ENCODE data around the gene TPD52L1.

DNA sequence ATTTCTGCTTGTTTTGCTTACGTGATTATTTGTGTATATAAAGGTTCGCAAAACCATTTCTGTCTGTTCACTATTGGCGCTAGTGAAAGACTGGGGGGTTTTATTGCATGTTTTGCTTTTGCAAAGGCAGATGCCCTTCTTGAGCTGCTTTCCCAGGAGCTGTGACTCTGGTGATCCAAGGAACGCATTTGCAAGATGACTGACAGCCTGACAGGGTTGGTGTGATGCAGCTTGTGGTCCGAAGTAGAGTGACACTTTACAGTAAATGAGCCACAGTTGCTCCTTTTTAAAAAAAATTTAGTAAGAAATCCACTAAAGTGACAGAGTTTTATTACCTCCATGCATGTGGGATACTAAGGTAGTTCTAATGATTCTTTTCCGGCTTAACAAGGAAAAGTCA lies 73.7 kb downstream of the TPD52L1 start:
- TF ChIP-seq, protein P1, sequence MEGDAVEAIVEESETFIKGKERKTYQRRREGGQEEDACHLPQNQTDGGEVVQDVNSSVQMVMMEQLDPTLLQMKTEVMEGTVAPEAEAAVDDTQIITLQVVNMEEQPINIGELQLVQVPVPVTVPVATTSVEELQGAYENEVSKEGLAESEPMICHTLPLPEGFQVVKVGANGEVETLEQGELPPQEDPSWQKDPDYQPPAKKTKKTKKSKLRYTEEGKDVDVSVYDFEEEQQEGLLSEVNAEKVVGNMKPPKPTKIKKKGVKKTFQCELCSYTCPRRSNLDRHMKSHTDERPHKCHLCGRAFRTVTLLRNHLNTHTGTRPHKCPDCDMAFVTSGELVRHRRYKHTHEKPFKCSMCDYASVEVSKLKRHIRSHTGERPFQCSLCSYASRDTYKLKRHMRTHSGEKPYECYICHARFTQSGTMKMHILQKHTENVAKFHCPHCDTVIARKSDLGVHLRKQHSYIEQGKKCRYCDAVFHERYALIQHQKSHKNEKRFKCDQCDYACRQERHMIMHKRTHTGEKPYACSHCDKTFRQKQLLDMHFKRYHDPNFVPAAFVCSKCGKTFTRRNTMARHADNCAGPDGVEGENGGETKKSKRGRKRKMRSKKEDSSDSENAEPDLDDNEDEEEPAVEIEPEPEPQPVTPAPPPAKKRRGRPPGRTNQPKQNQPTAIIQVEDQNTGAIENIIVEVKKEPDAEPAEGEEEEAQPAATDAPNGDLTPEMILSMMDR (IDR thresholded peaks at IDR 0.05; ENCODE audit: poor library complexity): no peak
- TF ChIP-seq EZH2 (IDR thresholded peaks at IDR 0.05; ENCODE audit: borderline replicate concordance) (no peak), EZH2phosphoT487 (IDR thresholded peaks at IDR 0.05; ENCODE audit: low read depth, severe bottlenecking, unreplicated experiment) (no peak)

All from hepatocyte (in vitro differentiated cells).